ENCODE data around the gene KCNK2. TPM values are rescaled to one million over a fixed set of nuclear protein-coding genes. Genes with fewer than 3 reads are reported as not detected.

The KCNK2 gene
- total RNA-seq, 4 donors from 2014 or later, result 0.32 to 0.41 TPM; not detected in 2

DNA sequence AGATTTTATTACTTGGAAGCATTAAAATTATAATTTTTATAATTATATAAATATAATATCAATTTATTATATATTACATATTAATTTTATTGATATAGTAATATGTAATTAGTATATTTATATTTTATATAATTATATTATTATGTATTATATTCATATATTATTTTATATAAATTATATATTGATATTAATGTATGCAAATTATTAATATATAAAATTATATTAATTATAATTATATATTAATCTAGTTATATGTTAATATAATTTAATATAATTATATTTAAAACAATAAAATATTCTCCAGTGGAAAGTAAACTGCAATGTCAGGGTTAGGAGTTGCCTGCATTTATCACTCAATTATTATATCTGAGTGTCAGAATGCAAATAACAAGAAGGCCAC, 48.8 kb downstream of the KCNK2 start:
- Histone ChIP-seq H3K4me3 (no peak overlapping the region), H3K36me3 (no peaks in the 10 kb centered on the region), H3K27ac (no peak overlapping the region), H3K4me1 (no peaks in the 10 kb centered on the region), H3K27me3 (no peaks in the 10 kb centered on the region), H3K9me3 (no peaks in the 10 kb centered on the region)
- DNase-seq, result no peak
- in situ Hi-C loops (cut with MboI; ENCODE audit: low pct_ligation_motif_present in 1 of 4, low pct_unique_long_range_greater_than_20kb in 1 of 4, low sequenced_read_pairs in 3 of 4) (no loop called here), intact Hi-C loops (cut with DNase I; ENCODE audit: low total_unique reads) (no loop called here)
- TF ChIP-seq EP300 (IDR thresholded peaks at IDR 0.05; ENCODE audit: low read depth) (no peak), POLR2AphosphoS5 (IDR thresholded peaks at IDR 0.05) (no peak), POLR2A (IDR thresholded peaks at IDR 0.05) (no peak)
- TF ChIP-seq, protein P1, sequence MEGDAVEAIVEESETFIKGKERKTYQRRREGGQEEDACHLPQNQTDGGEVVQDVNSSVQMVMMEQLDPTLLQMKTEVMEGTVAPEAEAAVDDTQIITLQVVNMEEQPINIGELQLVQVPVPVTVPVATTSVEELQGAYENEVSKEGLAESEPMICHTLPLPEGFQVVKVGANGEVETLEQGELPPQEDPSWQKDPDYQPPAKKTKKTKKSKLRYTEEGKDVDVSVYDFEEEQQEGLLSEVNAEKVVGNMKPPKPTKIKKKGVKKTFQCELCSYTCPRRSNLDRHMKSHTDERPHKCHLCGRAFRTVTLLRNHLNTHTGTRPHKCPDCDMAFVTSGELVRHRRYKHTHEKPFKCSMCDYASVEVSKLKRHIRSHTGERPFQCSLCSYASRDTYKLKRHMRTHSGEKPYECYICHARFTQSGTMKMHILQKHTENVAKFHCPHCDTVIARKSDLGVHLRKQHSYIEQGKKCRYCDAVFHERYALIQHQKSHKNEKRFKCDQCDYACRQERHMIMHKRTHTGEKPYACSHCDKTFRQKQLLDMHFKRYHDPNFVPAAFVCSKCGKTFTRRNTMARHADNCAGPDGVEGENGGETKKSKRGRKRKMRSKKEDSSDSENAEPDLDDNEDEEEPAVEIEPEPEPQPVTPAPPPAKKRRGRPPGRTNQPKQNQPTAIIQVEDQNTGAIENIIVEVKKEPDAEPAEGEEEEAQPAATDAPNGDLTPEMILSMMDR (IDR thresholded peaks at IDR 0.05), result no peak

DNA sequence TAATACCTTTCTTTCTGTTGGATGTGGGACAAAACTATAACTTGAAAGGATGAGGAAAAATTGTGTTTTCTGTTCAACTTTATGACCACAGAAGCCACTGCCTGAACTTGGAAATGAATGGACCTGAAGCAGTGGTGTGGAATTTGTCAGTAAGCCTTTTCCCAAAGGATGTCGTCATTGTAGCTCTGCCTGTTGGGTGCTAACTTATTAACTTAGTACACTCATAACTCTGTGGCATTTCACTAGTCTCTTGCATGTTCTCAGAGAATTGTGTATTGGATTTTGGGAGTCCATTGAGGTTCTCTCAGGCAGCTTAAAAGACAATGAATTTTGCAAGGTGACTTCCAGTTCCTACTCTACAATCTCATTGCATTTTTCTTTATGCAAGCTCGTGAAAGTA, 49.6 kb downstream of the KCNK2 start:
- Histone ChIP-seq H3K4me1 (no peaks in the 10 kb centered on the region), H3K27ac (no peak overlapping the region), H3K4me3 (no peak overlapping the region), H3K9me3 (no peaks in the 10 kb centered on the region), H3K27me3 (no peaks in the 10 kb centered on the region), H3K36me3 (no peaks in the 10 kb centered on the region)
- DNase-seq, result no peak
- intact Hi-C loops (cut with DNase I; ENCODE audit: low total_unique reads) (no loop called here), in situ Hi-C loops (cut with MboI; ENCODE audit: low pct_ligation_motif_present in 1 of 4, low pct_unique_long_range_greater_than_20kb in 1 of 4, low sequenced_read_pairs in 3 of 4) (no loop called here)
- TF ChIP-seq POLR2A (IDR thresholded peaks at IDR 0.05), result no peak
- no peak for TF ChIP-seq POLR2AphosphoS5 (IDR thresholded peaks at IDR 0.05)
- no peak for TF ChIP-seq EP300 (IDR thresholded peaks at IDR 0.05; ENCODE audit: low read depth)
- TF ChIP-seq, protein P1 (IDR thresholded peaks at IDR 0.05), result no peak
- WGBS, 2 donors (ENCODE audit: low coverage in 1 of 2), result 45 to 59% methylated on average over 1 to 2 of the region's 2 CpGs

DNA sequence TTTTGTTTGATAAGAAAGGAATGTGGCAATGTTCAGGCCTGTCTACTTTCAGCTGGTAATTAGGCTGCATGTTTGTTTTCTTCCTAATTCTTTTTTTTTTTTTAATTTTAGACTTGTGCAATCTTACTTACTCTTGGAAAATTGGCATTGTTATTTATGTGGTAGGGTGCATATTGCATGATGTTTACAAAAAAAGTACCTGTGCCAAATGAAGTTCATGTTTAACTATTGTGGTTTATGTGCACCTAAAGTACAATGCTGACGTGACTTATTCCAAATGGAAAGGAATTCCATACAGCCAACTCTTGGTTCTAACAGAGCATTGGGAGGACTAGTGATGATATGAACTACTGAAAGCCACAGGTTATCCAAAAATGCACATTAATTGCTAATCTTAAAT, 51.0 kb downstream of the KCNK2 start:
- intact Hi-C loops (cut with DNase I; ENCODE audit: low total_unique reads) (no loop called here), in situ Hi-C loops (cut with MboI; ENCODE audit: low pct_ligation_motif_present in 1 of 4, low pct_unique_long_range_greater_than_20kb in 1 of 4, low sequenced_read_pairs in 3 of 4) (no loop called here)
- Histone ChIP-seq H3K4me1 (no peaks in the 10 kb centered on the region), H3K4me3 (no peak overlapping the region), H3K36me3 (no peaks in the 10 kb centered on the region), H3K27me3 (no peaks in the 10 kb centered on the region), H3K9me3 (no peaks in the 10 kb centered on the region), H3K27ac (no peak overlapping the region)
- TF ChIP-seq, protein P1 (IDR thresholded peaks at IDR 0.05), result no peak
- TF ChIP-seq POLR2AphosphoS5 (IDR thresholded peaks at IDR 0.05) (no peak), EP300 (IDR thresholded peaks at IDR 0.05; ENCODE audit: low read depth) (no peak)
- DNase-seq, result no peak
- 43 to 48% methylated on average over 1 of the region's 1 CpG for WGBS, 2 donors (ENCODE audit: low coverage in 1 of 2)

DNA sequence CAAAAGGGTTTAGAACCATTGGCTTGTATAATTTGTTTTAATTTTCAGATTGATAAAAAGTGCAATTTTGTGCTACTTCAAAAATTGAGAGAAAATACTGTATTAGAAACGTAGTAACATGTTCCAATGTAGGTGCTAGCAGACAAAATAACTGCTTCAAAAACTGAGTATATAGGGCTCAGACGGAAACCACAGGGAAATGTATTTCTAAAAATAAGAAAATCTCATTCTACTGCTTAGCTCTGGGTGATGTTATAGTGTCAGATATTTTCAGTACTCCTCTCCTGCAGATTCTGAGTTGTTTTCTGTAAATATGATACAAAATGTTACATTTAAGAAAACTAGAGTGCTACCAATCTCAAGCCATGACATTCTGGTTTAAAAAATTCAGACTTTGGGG, 55.4 kb downstream of the KCNK2 start:
- no peaks in the 10 kb centered on the region for H3K27me3 ChIP-seq
- no peak overlapping the region for H3K27ac ChIP-seq
- no peak overlapping the region for H3K4me3 ChIP-seq
- in situ Hi-C loops (cut with MboI; ENCODE audit: low pct_ligation_motif_present in 1 of 4, low pct_unique_long_range_greater_than_20kb in 1 of 4, low sequenced_read_pairs in 3 of 4) (no loop called here), intact Hi-C loops (cut with DNase I; ENCODE audit: low total_unique reads) (no loop called here)
- TF ChIP-seq POLR2A (IDR thresholded peaks at IDR 0.05) (no peak), POLR2AphosphoS5 (IDR thresholded peaks at IDR 0.05) (no peak), EP300 (IDR thresholded peaks at IDR 0.05; ENCODE audit: low read depth) (no peak)
- TF ChIP-seq, protein P1 (IDR thresholded peaks at IDR 0.05), result no peak
- H3K4me1 ChIP-seq, result no peaks in the 10 kb centered on the region
- no peaks in the 10 kb centered on the region for H3K36me3 ChIP-seq
- H3K9me3 ChIP-seq, result no peaks in the 10 kb centered on the region
- 42 to 52% methylated on average over 2 of the region's 2 CpGs for WGBS, 2 donors (ENCODE audit: low coverage in 1 of 2)
- DNase-seq, result no peak
